ENCODE measurements around the gene ZNF420.

The ZNF420 gene

DNA sequence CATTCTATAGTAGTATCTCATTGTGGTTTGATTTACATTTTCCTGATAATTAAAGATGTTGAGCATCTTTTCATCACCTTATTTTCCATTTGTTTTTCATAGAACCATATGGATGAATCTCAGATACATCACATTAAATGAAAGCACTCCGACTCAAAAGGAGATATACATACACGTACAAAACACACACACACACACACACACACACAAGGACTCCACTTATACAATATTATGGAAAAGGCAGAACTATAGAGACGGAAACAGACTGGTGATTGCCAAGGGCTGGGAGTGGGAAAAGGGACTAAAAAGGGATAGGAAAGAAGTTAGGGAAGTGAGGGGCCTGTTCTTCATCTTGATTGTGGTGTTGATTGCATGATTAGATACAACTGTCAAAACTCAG is 70.0 kb downstream of the ZNF420 start:
- no peak for DNase-seq (ENCODE audit: low spot score)

- no peak for DNase-seq (ENCODE audit: low spot score)
These were observed 81.9 kb downstream of the ZNF420 start for GRCh38 chr19:37160153-37160552.

GRCh38 chr19:37165635-37166034 is 87.4 kb downstream of the ZNF420 start:
- no peak for DNase-seq (ENCODE audit: low spot score)

GRCh38 chr19:37172368-37173366 is 94.4 kb downstream of the ZNF420 start, which contains the start of gene ZNF585A:
TSS of gene ZNF585A (minus strand) at chr19:37172695. CDS start at chr19:37169910, 2,785 bp downstream.
- DNase-seq (ENCODE audit: low spot score): peak; percentile 98
